SK-N-MC (cell line): ENCODE results near the gene TSHZ2.

Experiments used
- EZH2 ChIP-seq: fragments of 200-600 bp; sonication (generic); IDR thresholded peaks from one replicate; pipeline ENCODE4 v1.6.1; 2017; ENCODE audit warnings: antibody characterized with exemption
- POLR2AphosphoS5 ChIP-seq: IDR thresholded peaks from 2 replicates; pipeline ENCODE4 v1.6.1; 2012; ENCODE audit warnings: mild to moderate bottlenecking, low read depth, low read length, borderline replicate concordance

- peak; percentile 38; the same call in 1 of the 2 replicates for TF ChIP-seq POLR2AphosphoS5
- TF ChIP-seq EZH2, result no peak
These were observed 377.6 kb downstream of the TSHZ2 start for GRCh38 chr20:53349730-53350129.
